ENCODE results near the gene CXCL14. TPM values are rescaled to one million over a fixed set of nuclear protein-coding genes. Genes with fewer than 3 reads are reported as not detected.

The CXCL14 gene
- total and polyA plus RNA-seq, 2 of the 4 experiments (the other 2 are of a cell fraction), result not detected

DNA sequence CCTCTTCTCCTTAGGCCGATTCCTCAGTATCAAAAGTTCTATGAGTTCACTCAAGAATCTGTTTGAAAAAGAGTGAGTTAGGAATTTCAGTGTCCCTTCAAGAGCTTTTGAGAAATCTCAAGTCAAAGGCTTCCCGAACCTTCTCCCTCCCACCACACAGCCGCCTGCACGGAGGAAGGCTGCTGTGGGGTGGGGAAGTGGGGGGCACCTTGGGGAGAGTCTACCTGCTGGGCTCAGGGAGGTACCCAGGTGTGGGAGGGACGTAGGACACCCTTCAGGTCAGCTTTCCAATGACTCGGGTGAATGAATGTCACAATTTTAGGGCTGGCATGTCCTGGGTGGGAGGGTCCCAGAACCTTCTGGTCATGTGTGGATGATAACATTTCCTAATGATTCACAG lies 17.5 kb downstream of the CXCL14 start:
- POLR2A ChIA-PET (ENCODE audit: unreplicated experiment), result no interaction called here
- in situ Hi-C loops (cut with MboI; ENCODE audit: low sequenced_read_pairs), result loop anchor here (10.0 to 25.0 kb wide), 2 partner anchors 274 to 651 kb away; partner anchors contain the start of gene SLC25A48

More for the DNA sequence above, 17.5 kb downstream of the CXCL14 start:
- Histone ChIP-seq H3K79me1 (ENCODE audit: low read depth in 1 of 2, low read length in 2 of 2) (no peaks in the 10 kb centered on the region), H2BK120ac (ENCODE audit: low read depth, low read length) (no peak overlapping the region), H3K9ac (ENCODE audit: low read depth, low read length) (no peak overlapping the region), H4K8ac (ENCODE audit: low read depth in 2 of 2, low read length in 2 of 2) (no peak overlapping the region), H3K9me3 (ENCODE audit: control insufficient read depth, insufficient read depth, low read length) (no peaks in the 10 kb centered on the region), H2AK9ac (replicated peaks; ENCODE audit: low read depth, low read length, poor library complexity) (no peak overlapping the region), H3K36me3 (ENCODE audit: control insufficient read depth, insufficient read depth, low read length) (no peaks in the 10 kb centered on the region), H4K5ac (ENCODE audit: low read depth, low read length) (no peak overlapping the region), H2AK5ac (ENCODE audit: low read depth, low read length) (no peak overlapping the region), H3K18ac (ENCODE audit: low read depth, low read length) (no peak overlapping the region), H2BK20ac (ENCODE audit: low read depth, low read length) (no peak overlapping the region), H4K91ac (ENCODE audit: insufficient read depth, low read depth, low read length) (no peak overlapping the region), H2BK5ac (ENCODE audit: low read depth, low read length, poor library complexity, severe bottlenecking) (no peak overlapping the region), H2AFZ (replicated peaks; ENCODE audit: low read length, poor library complexity) (no peak overlapping the region), H3K56ac (ENCODE audit: extremely low read depth, insufficient read depth, low read length) (no peak overlapping the region), H3K14ac (replicated peaks; ENCODE audit: low read depth, low read length) (no peak overlapping the region), H3K4me3 (ENCODE audit: insufficient read depth, low read depth, low read length) (no peak overlapping the region), H3K4me1 (ENCODE audit: control insufficient read depth, insufficient read depth, low read length) (no peaks in the 10 kb centered on the region), H3K27ac (ENCODE audit: insufficient read depth, low read length) (no peak overlapping the region), H3K27me3 (ENCODE audit: control insufficient read depth, insufficient read depth, low read length) (peaks cover 23% of the 10 kb centered on the region), H3K9me1 (ENCODE audit: insufficient read depth, low read length) (no peaks in the 10 kb centered on the region), H3K4ac (ENCODE audit: low read depth, low read length) (no peak overlapping the region), H3K23ac (ENCODE audit: low read depth, low read length) (no peak overlapping the region), H4K20me1 (ENCODE audit: insufficient read depth, low read length) (no peaks in the 10 kb centered on the region), H3K4me2 (ENCODE audit: low read depth, low read length) (no peak overlapping the region; the same call in 1 of the 2 replicates), H2BK15ac (ENCODE audit: low read depth, low read length) (no peak overlapping the region)
- no peak for ATAC-seq (ENCODE audit: low read depth)
- BruUV-seq (replicated peaks), result no TSS peak
- WGBS, 2 experiments (ENCODE audit: extremely low coverage in 2 of 2, insufficient read length in 1 of 2), result no CpG with 5 or more reads among the region's 6 CpGs
- intact Hi-C loops (cut with micrococcal nuclease), result loop anchor here (1.0 to 10.0 kb wide), 2 partner anchors 269 to 654 kb away; no protein-coding TSS in a partner anchor
- TF ChIP-seq POLR2A (IDR thresholded peaks at IDR 0.05; ENCODE audit: low read depth, low read length), result no peak
- no peak for TF ChIP-seq SMC3 (IDR thresholded peaks at IDR 0.05; ENCODE audit: low read depth, low read length)
- no peak for TF ChIP-seq CHD1 (IDR thresholded peaks at IDR 0.05; ENCODE audit: low read depth, low read length)
- no peak for DNase-seq
- CTCF ChIA-PET, result interaction anchor here (0.6 to 2.5 kb wide), 15 partner anchors 8 to 273 kb away, joined by 3 to 21 read pairs (median 3); partner anchors contain the start of gene SLC25A48
- dilution Hi-C loops (cut with HindIII; ENCODE audit: low sequenced_read_pairs, unreplicated experiment), result loop anchor here (25.0 kb wide), 1 partner anchor 99 kb away; the partner anchor contains the start of gene TIFAB

All from IMR-90 (cell line).